ENCODE data around the gene HPSE. TPM values are rescaled to one million over a fixed set of nuclear protein-coding genes. Genes with fewer than 3 reads are reported as not detected.

HPSE gene
- total and polyA plus RNA-seq, 2 donors (not counting 1 experiment from before 2014, with no cell fraction given) = 0.17 to 0.26 TPM

GRCh38 chr4:83320548-83320947 is 14.1 kb downstream of the HPSE start:
- no peak overlapping the region for H3K4me2 ChIP-seq (ENCODE audit: extremely low read depth, insufficient read depth, low read length)
- no peaks in the 10 kb centered on the region for H4K20me1 ChIP-seq (ENCODE audit: control insufficient read depth, extremely low read depth, insufficient read depth, low read length)
- H3K27me3 ChIP-seq (ENCODE audit: control insufficient read depth, insufficient read depth, low read length) = no peaks in the 10 kb centered on the region
- H3K79me2 ChIP-seq (ENCODE audit: control insufficient read depth, insufficient read depth, low read length) = no peaks in the 10 kb centered on the region
- H2AFZ ChIP-seq (ENCODE audit: low read length) = no peak overlapping the region
- H3K9me3 ChIP-seq (ENCODE audit: control insufficient read depth, insufficient read depth, low read depth, low read length) = no peaks in the 10 kb centered on the region
- TF ChIP-seq, protein P1, sequence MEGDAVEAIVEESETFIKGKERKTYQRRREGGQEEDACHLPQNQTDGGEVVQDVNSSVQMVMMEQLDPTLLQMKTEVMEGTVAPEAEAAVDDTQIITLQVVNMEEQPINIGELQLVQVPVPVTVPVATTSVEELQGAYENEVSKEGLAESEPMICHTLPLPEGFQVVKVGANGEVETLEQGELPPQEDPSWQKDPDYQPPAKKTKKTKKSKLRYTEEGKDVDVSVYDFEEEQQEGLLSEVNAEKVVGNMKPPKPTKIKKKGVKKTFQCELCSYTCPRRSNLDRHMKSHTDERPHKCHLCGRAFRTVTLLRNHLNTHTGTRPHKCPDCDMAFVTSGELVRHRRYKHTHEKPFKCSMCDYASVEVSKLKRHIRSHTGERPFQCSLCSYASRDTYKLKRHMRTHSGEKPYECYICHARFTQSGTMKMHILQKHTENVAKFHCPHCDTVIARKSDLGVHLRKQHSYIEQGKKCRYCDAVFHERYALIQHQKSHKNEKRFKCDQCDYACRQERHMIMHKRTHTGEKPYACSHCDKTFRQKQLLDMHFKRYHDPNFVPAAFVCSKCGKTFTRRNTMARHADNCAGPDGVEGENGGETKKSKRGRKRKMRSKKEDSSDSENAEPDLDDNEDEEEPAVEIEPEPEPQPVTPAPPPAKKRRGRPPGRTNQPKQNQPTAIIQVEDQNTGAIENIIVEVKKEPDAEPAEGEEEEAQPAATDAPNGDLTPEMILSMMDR (conservative IDR thresholded peaks at IDR 0.05 in 1 of 2, IDR thresholded peaks at IDR 0.05 in 1 of 2; ENCODE audit: low read depth in 1 of 2, low read length in 2 of 2) = no peak
- no peak for TF ChIP-seq EZH2 (IDR thresholded peaks at IDR 0.05; ENCODE audit: low read length, missing control alignments)
- DNase-seq (ENCODE audit: low read depth in 2 of 2) = peak in 1 of 2 donors; percentile 22
- H3K4me1 ChIP-seq (ENCODE audit: control insufficient read depth, extremely low read depth, insufficient read depth, low read length) = no peaks in the 10 kb centered on the region
- no peaks in the 10 kb centered on the region for H3K36me3 ChIP-seq (ENCODE audit: control insufficient read depth, insufficient read depth, low read length)
- no peak overlapping the region for H3K27ac ChIP-seq (ENCODE audit: insufficient read depth, low read length)
- no peak overlapping the region for H3K4me3 ChIP-seq (replicated peaks in 1 of 4; ENCODE audit: control extremely low read depth in 1 of 4, insufficient read depth in 1 of 4, low read depth in 3 of 4, low read length in 4 of 4)
- H3K9ac ChIP-seq (ENCODE audit: insufficient read depth, low read length) = no peak overlapping the region

DNA sequence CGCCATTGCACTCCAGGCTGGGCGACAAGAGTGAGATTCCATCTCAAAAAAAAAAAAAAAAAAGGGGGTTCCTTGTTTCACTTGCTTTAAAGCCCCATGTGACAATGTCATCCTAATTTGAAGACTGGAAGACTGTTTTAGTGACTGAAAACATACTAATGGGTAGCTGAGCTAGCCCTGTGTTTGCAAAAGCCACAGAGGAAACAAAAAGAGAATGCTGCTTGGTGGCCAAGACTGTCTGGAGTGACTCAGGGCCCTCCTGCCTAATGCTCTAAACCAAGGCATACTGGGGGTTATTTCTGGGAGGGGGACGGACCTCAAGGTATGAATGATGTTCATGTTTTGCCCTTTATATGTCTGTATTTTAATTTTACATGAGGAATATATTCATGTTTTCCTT is 16.0 kb downstream of the HPSE start:
- H3K9ac ChIP-seq (ENCODE audit: insufficient read depth, low read length) = no peak overlapping the region
- H3K79me2 ChIP-seq (ENCODE audit: control insufficient read depth, insufficient read depth, low read length) = no peaks in the 10 kb centered on the region
- no peaks in the 10 kb centered on the region for H4K20me1 ChIP-seq (ENCODE audit: control insufficient read depth, extremely low read depth, insufficient read depth, low read length)
- H2AFZ ChIP-seq (ENCODE audit: low read length) = no peak overlapping the region
- TF ChIP-seq EZH2 (IDR thresholded peaks at IDR 0.05; ENCODE audit: low read length, missing control alignments) = no peak
- H3K4me1 ChIP-seq (ENCODE audit: control insufficient read depth, extremely low read depth, insufficient read depth, low read length) = no peaks in the 10 kb centered on the region
- no peak overlapping the region for H3K4me3 ChIP-seq (replicated peaks in 1 of 4; ENCODE audit: control extremely low read depth in 1 of 4, insufficient read depth in 1 of 4, low read depth in 3 of 4, low read length in 4 of 4)
- no peaks in the 10 kb centered on the region for H3K27me3 ChIP-seq (ENCODE audit: control insufficient read depth, insufficient read depth, low read length)
- no peaks in the 10 kb centered on the region for H3K9me3 ChIP-seq (ENCODE audit: control insufficient read depth, insufficient read depth, low read depth, low read length)
- H3K36me3 ChIP-seq (ENCODE audit: control insufficient read depth, insufficient read depth, low read length) = no peaks in the 10 kb centered on the region
- no peak for DNase-seq (ENCODE audit: low read depth in 2 of 2)
- H3K4me2 ChIP-seq (ENCODE audit: extremely low read depth, insufficient read depth, low read length) = no peak overlapping the region
- H3K27ac ChIP-seq (ENCODE audit: insufficient read depth, low read length) = no peak overlapping the region

DNA sequence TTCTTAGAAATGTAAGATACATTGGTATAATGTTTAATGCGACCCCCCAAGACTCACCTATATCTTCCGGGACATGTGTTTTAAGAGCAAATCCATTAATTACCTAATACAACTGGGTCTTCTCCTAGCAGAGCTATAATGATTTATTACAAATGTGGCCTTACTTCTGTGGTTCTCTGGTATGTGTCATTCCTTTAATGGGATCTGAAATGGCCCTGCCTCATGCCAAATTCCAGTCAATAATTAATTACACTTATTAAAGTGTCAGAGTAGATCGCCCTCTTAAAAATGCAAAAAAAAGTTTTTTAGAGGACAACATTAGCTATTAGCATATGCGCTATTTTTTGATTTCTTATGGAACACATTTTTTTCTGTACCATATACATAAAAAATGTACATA is 17.0 kb downstream of the HPSE start:
- Histone ChIP-seq H3K36me3 (ENCODE audit: control insufficient read depth, insufficient read depth, low read length) (no peaks in the 10 kb centered on the region), H3K79me2 (ENCODE audit: control insufficient read depth, insufficient read depth, low read length) (no peaks in the 10 kb centered on the region), H3K4me3 (replicated peaks in 1 of 4; ENCODE audit: control extremely low read depth in 1 of 4, insufficient read depth in 1 of 4, low read depth in 3 of 4, low read length in 4 of 4) (no peak overlapping the region), H3K4me2 (ENCODE audit: extremely low read depth, insufficient read depth, low read length) (no peak overlapping the region), H3K9ac (ENCODE audit: insufficient read depth, low read length) (no peak overlapping the region), H2AFZ (ENCODE audit: low read length) (no peak overlapping the region), H3K27me3 (ENCODE audit: control insufficient read depth, insufficient read depth, low read length) (no peaks in the 10 kb centered on the region), H4K20me1 (ENCODE audit: control insufficient read depth, extremely low read depth, insufficient read depth, low read length) (no peaks in the 10 kb centered on the region), H3K27ac (ENCODE audit: insufficient read depth, low read length) (no peak overlapping the region), H3K4me1 (ENCODE audit: control insufficient read depth, extremely low read depth, insufficient read depth, low read length) (no peaks in the 10 kb centered on the region), H3K9me3 (ENCODE audit: control insufficient read depth, insufficient read depth, low read depth, low read length) (no peaks in the 10 kb centered on the region)
- no peak for DNase-seq (ENCODE audit: low read depth in 2 of 2)
- no peak for TF ChIP-seq EZH2 (IDR thresholded peaks at IDR 0.05; ENCODE audit: low read length, missing control alignments)
- TF ChIP-seq, protein P1 (conservative IDR thresholded peaks at IDR 0.05 in 1 of 2, IDR thresholded peaks at IDR 0.05 in 1 of 2; ENCODE audit: low read depth in 1 of 2, low read length in 2 of 2) = no peak

Data from fibroblast of lung (primary cell).